HepG2 (cell line): ENCODE data around the gene LAMTOR2. TPM values are rescaled to one million over a fixed set of nuclear protein-coding genes. Genes with fewer than 3 reads are reported as not detected.

ENCODE experiments used
- AGO1 ChIP-seq: fragments of 200-400 bp; formaldehyde crosslinking; IDR thresholded peaks from 2 replicates; pipeline ENCODE4 v1.6.1; 2017; ENCODE audit warnings: mild to moderate bottlenecking, low read depth, low read length, moderate library complexity; ENCODE audit not compliant: poor library complexity, severe bottlenecking
- CEBPG ChIP-seq: IDR thresholded peaks from 2 replicates; pipeline ENCODE4 v1.6.1; 2016
- DBP ChIP-seq: sonication (generic); formaldehyde crosslinking; IDR thresholded peaks from 2 replicates; pipeline ENCODE4 v1.4.0; 2020; ENCODE audit warnings: missing genetic modification reagents; ENCODE audit errors: not compliant biosample characterization
- EEA1 ChIP-seq: sonication (generic); formaldehyde crosslinking; IDR thresholded peaks from 2 replicates; pipeline ENCODE4 v1.5.1; 2020; ENCODE audit warnings: mild to moderate bottlenecking, missing genetic modification reagents, borderline replicate concordance
- GZF1 ChIP-seq: sonication (generic); formaldehyde crosslinking; IDR thresholded peaks from 2 replicates; pipeline ENCODE4 v1.5.1; 2020; ENCODE audit warnings: mild to moderate bottlenecking, missing genetic modification reagents
- HCFC1 ChIP-seq: fragments of 150-350 bp; IDR thresholded peaks from 2 replicates; pipeline ENCODE4 v1.6.1; 2014; ENCODE audit warnings: low read depth, low read length
- HNRNPH1 ChIP-seq: fragments of 200-400 bp; formaldehyde crosslinking; optimal IDR thresholded peaks from 2 replicates; pipeline ENCODE3; 2017; ENCODE audit warnings: mild to moderate bottlenecking, low read depth, low read length
- MNT ChIP-seq: fragments of 450-650 bp; IDR thresholded peaks from 2 replicates; pipeline ENCODE4 v1.6.1; 2016
- POGK ChIP-seq: sonication (generic); formaldehyde crosslinking; conservative IDR thresholded peaks from 2 replicates; pipeline ENCODE4 v1.8.0; 2022; ENCODE audit warnings: mild to moderate bottlenecking, moderate library complexity, missing genetic modification reagents
- SAP130 ChIP-seq: IDR thresholded peaks from 2 replicates; pipeline ENCODE4 v1.6.1; 2016; ENCODE audit warnings: low read depth
- SOX6 ChIP-seq, 2 experiments: fragments of 450-650 bp in 1 of 2; sonication (generic) in 1 of 2; formaldehyde crosslinking in 1 of 2; IDR thresholded peaks; 2 replicates each; pipeline versions ENCODE4 v1.4.0 to v1.6.1; 2017 to 2020; ENCODE audit warnings: antibody characterized with exemption in 1 of 2, mild to moderate bottlenecking in 1 of 2, missing genetic modification reagents in 1 of 2
- THAP11 ChIP-seq: IDR thresholded peaks from 2 replicates; pipeline ENCODE4 v1.6.1; 2016; ENCODE audit warnings: missing biosample characterization, missing genetic modification reagents
- ZBTB26 ChIP-seq: IDR thresholded peaks from 2 replicates; pipeline ENCODE4 v1.6.1; 2016; ENCODE audit warnings: missing compliant biosample characterization, missing genetic modification reagents, borderline replicate concordance
- ZFX ChIP-seq: sonication (generic); formaldehyde crosslinking; IDR thresholded peaks from 2 replicates; pipeline ENCODE4 v1.4.0; 2020; ENCODE audit warnings: mild to moderate bottlenecking, low read depth, missing genetic modification reagents, moderate library complexity
- ZMYM4 ChIP-seq: sonication (generic); formaldehyde crosslinking; IDR thresholded peaks from 2 replicates; pipeline ENCODE4 v1.8.1; 2023; ENCODE audit warnings: mild to moderate bottlenecking, missing genetic modification reagents
- ZNF224 ChIP-seq: sonication (generic); formaldehyde crosslinking; IDR thresholded peaks from 2 replicates; pipeline ENCODE4 v1.5.0; 2020; ENCODE audit warnings: mild to moderate bottlenecking, missing genetic modification reagents
- ZNF33B ChIP-seq: sonication (generic); formaldehyde crosslinking; IDR thresholded peaks from 2 replicates; pipeline ENCODE4 v1.5.1; 2020; ENCODE audit warnings: mild to moderate bottlenecking, missing genetic modification reagents
- ZNF430 ChIP-seq: sonication (generic); formaldehyde crosslinking; IDR thresholded peaks from 2 replicates; pipeline ENCODE4 v1.9.0; 2021; ENCODE audit warnings: mild to moderate bottlenecking, missing genetic modification reagents
- ZNF496 ChIP-seq: sonication (generic); formaldehyde crosslinking; IDR thresholded peaks from 2 replicates; pipeline ENCODE4 v1.8.1; 2023; ENCODE audit warnings: mild to moderate bottlenecking, moderate library complexity, missing genetic modification reagents; ENCODE audit not compliant: insufficient replicate concordance
- ZNF546 ChIP-seq: sonication (generic); formaldehyde crosslinking; conservative IDR thresholded peaks from 2 replicates; pipeline ENCODE4 v1.8.1; 2023; ENCODE audit warnings: mild to moderate bottlenecking, missing genetic modification reagents
- ZNF614 ChIP-seq: IDR thresholded peaks from 2 replicates; pipeline ENCODE4 v1.6.1; 2018; ENCODE audit warnings: missing biosample characterization, missing genetic modification reagents, inconsistent platforms, borderline replicate concordance
- ZNF703 ChIP-seq: sonication (generic); formaldehyde crosslinking; IDR thresholded peaks from 2 replicates; pipeline ENCODE4 v1.5.1; 2020; ENCODE audit warnings: missing genetic modification reagents, mild to moderate bottlenecking, moderate library complexity, borderline replicate concordance
- ZNF713 ChIP-seq: sonication (generic); formaldehyde crosslinking; IDR thresholded peaks from 2 replicates; pipeline ENCODE4 v1.4.0; 2020; ENCODE audit warnings: mild to moderate bottlenecking, missing genetic modification reagents
- ZNF766 ChIP-seq: sonication (generic); formaldehyde crosslinking; IDR thresholded peaks from 2 replicates; pipeline ENCODE4 v1.5.0; 2020; ENCODE audit warnings: missing genetic modification reagents, borderline replicate concordance
- polyA plus RNA-seq, 8 experiments: library from polyadenylated mRNA; depleted of rRNA in 3 of 8; stranded (reverse) in 7 of 8; unstranded in 1 of 8; fragments of >200 nt; fragmentation: Illumina TruSeq in 4 of 8; extraction: Trizol in 4 of 8; gene quantifications; 2 replicates each; pipeline versions ENCODE4 v1.2.1 to v1.2.3, GENCODE V29; 2011 to 2016; ENCODE audit warnings: low read depth in 4 of 8, missing spikeins in 1 of 8, mixed read lengths in 1 of 8; ENCODE audit not compliant: insufficient read depth in 1 of 8
- total RNA-seq, 5 experiments: library from RNA; depleted of rRNA; stranded (reverse); fragments of >200 nt; fragmentation: Illumina TruSeq; extraction: Trizol; gene quantifications; 2 replicates each; pipeline ENCODE4 v1.2.3, GENCODE V29; 2016; ENCODE audit warnings: low read depth in 1 of 5

The LAMTOR2 gene
- total and polyA plus RNA-seq, 2 of the 13 experiments (the other 11 are each of a cell fraction or from before 2014, with no cell fraction given) = 36.5 to 66.4 TPM

GRCh38 chr1:156081180-156081916, 26.8 kb downstream of the LAMTOR2 start (continued):
- TF ChIP-seq ZNF546 (CRISPR knock-in tag) = no peak
- no peak for TF ChIP-seq ZBTB26 (CRISPR knock-in tag)
- TF ChIP-seq ZNF430 (CRISPR knock-in tag) = peak; percentile 27; the same call in 1 of the 2 replicates
- no peak; the same call in 1 of the 2 replicates for TF ChIP-seq SAP130 (CRISPR knock-in tag)
- TF ChIP-seq THAP11 (CRISPR knock-in tag) = peak; percentile 27; the same call in 1 of the 2 replicates
- no peak for TF ChIP-seq ZNF713 (CRISPR knock-in tag)
- no peak for TF ChIP-seq GZF1 (CRISPR knock-in tag)
- no peak for TF ChIP-seq CEBPG (CRISPR knock-in tag)
- TF ChIP-seq HCFC1 = no peak
- 0 out of 2 replicates have a peak, but pooled peaks have one; percentile 48 for TF ChIP-seq EEA1
- TF ChIP-seq ZNF33B (CRISPR knock-in tag) = 0 out of 2 replicates have a peak, but pooled peaks have one; percentile 22
- TF ChIP-seq DBP (CRISPR knock-in tag) = no peak
- no peak for TF ChIP-seq HNRNPH1
- TF ChIP-seq ZFX (CRISPR knock-in tag) = no peak
- no peak for TF ChIP-seq SOX6 (IDR thresholded peaks at IDR 0.05)
- 0 out of 2 replicates have a peak, but pooled peaks have one; percentile 22 for TF ChIP-seq SOX6 (CRISPR knock-in tag; IDR thresholded peaks at IDR 0.05)
- TF ChIP-seq POGK = 0 out of 2 replicates have a peak, but pooled peaks have one; percentile 36
- no peak for TF ChIP-seq ZMYM4
- no peak for TF ChIP-seq ZNF703 (CRISPR knock-in tag)
- TF ChIP-seq ZNF766 (CRISPR knock-in tag) = no peak
- TF ChIP-seq ZNF496 = no peak
- no peak for TF ChIP-seq MNT
- no peak for TF ChIP-seq AGO1
- TF ChIP-seq ZNF224 (CRISPR knock-in tag) = no peak
- no peak for TF ChIP-seq ZNF614 (CRISPR knock-in tag)
